Endothelial cell of hepatic sinusoid (primary cell): ENCODE results near the gene ATG10.
"Not testable (repeated sequence)": the region's sequence is repeated elsewhere in the genome, so short reads cannot be mapped to it uniquely, and the experiment has no call there.

Experiments used
- in situ Hi-C: cut with HindIII; loops from 2 replicates; pipeline ENCODE4 v1.10.0; 2017; ENCODE audit warnings: low sequenced_read_pairs

ATG10 gene

GRCh38 chr5:82046276-82046647 lies 74.4 kb downstream of the ATG10 start:
- in situ Hi-C loops, result no loop called here

- in situ Hi-C loops, result no loop called here
Measured at GRCh38 chr5:82050955-82051354, 79.1 kb downstream of the ATG10 start.

- in situ Hi-C loops, result no loop called here
Measured at GRCh38 chr5:82054004-82054710, 82.3 kb downstream of the ATG10 start.

GRCh38 chr5:82057051-82057450 lies 85.2 kb downstream of the ATG10 start:
- in situ Hi-C loops, result loop anchor here (5.0 kb wide), 1 partner anchor 35 kb away; no protein-coding TSS in a partner anchor

GRCh38 chr5:82058710-82059109 lies 86.9 kb downstream of the ATG10 start:
- in situ Hi-C loops, result loop anchor here (5.0 kb wide), 1 partner anchor 34 kb away; no protein-coding TSS in a partner anchor

- in situ Hi-C loops, result no loop called here
Measured at GRCh38 chr5:82066791-82067190, 95.0 kb downstream of the ATG10 start.

- in situ Hi-C loops, result not testable (repeated sequence)
Measured at GRCh38 chr5:82068042-82068441, 96.2 kb downstream of the ATG10 start.

GRCh38 chr5:82068723-82069122 lies 96.9 kb downstream of the ATG10 start:
- in situ Hi-C loops, result no loop called here

- in situ Hi-C loops, result no loop called here
Measured at GRCh38 chr5:82072138-82072537, 100.3 kb downstream of the ATG10 start.

GRCh38 chr5:82073179-82073578 lies 101.4 kb downstream of the ATG10 start:
- in situ Hi-C loops, result no loop called here

GRCh38 chr5:82074950-82075349 lies 103.1 kb downstream of the ATG10 start:
- in situ Hi-C loops, result no loop called here

GRCh38 chr5:82077496-82077895 lies 105.7 kb downstream of the ATG10 start:
- in situ Hi-C loops, result no loop called here

- in situ Hi-C loops, result loop anchor here (5.0 kb wide), 1 partner anchor 34 kb away; no protein-coding TSS in a partner anchor
Measured at GRCh38 chr5:82091617-82092016, 119.8 kb downstream of the ATG10 start.

- in situ Hi-C loops, result no loop called here
Measured at GRCh38 chr5:82095536-82095935, 123.7 kb downstream of the ATG10 start.

- in situ Hi-C loops, result no loop called here
Measured at GRCh38 chr5:82096249-82096648, 124.4 kb downstream of the ATG10 start.

- in situ Hi-C loops, result no loop called here
Measured at GRCh38 chr5:82100303-82101077, 128.7 kb downstream of the ATG10 start.

- in situ Hi-C loops, result no loop called here
Measured at GRCh38 chr5:82104872-82105271, 133.0 kb downstream of the ATG10 start.

- in situ Hi-C loops, result no loop called here
Measured at GRCh38 chr5:82105457-82105856, 133.6 kb downstream of the ATG10 start.

GRCh38 chr5:82106207-82106606 lies 134.4 kb downstream of the ATG10 start:
- in situ Hi-C loops, result no loop called here

GRCh38 chr5:82106756-82107155 lies 134.9 kb downstream of the ATG10 start:
- in situ Hi-C loops, result no loop called here

GRCh38 chr5:82107267-82107666 lies 135.4 kb downstream of the ATG10 start:
- in situ Hi-C loops, result no loop called here

GRCh38 chr5:82109013-82109412 lies 137.2 kb downstream of the ATG10 start:
- in situ Hi-C loops, result no loop called here
